ENCODE results near the gene KIF6. TPM values are rescaled to one million over a fixed set of nuclear protein-coding genes. Genes with fewer than 3 reads are reported as not detected.

KIF6 gene
- total and polyA plus RNA-seq, 11 donors = 0.06 to 0.77 (median 0.48) TPM

GRCh38 chr6:39302669-39303424 is 422.4 kb downstream of the KIF6 start:
- H3K27me3 ChIP-seq = peaks cover 0 to 19% (median 0%) of the 10 kb centered on the region in 9 donors
- no peak overlapping the region for H3K4me3 ChIP-seq
- intact Hi-C loops (cut with DNase I) = loop anchor here (1.0 to 10.0 kb wide), 14 partner anchors 136 to 432 kb away; no protein-coding TSS in a partner anchor
- H3K36me3 ChIP-seq = no peaks in the 10 kb centered on the region
- H3K27ac ChIP-seq = no peak overlapping the region
- peaks cover 0 to 3% (median 0%) of the 10 kb centered on the region in 12 donors for H3K9me3 ChIP-seq
- DNase-seq (peak; percentile 71 to 91 (median 77)), ATAC-seq (peak; percentile 82 to 93 (median 90))
- peaks cover 0 to 5% (median 0%) of the 10 kb centered on the region in 12 donors for H3K4me1 ChIP-seq
- 8 to 12% (median 8%) methylated on average over 5 to 11 of the region's 11 CpGs for WGBS, 4 donors
- TF ChIP-seq CTCF (IDR thresholded peaks at IDR 0.05) = peak; percentile 76 to 90 (median 82)
- TF ChIP-seq POLR2A (IDR thresholded peaks at IDR 0.05) = no peak

- DNase-seq = no peak
- intact Hi-C loops (cut with DNase I) = loop anchor here (2.0 to 10.0 kb wide), 12 partner anchors 135 to 431 kb away; no protein-coding TSS in a partner anchor
- H3K9me3 ChIP-seq = peaks cover 0 to 3% (median 0%) of the 10 kb centered on the region in 12 donors
- no peaks in the 10 kb centered on the region for H3K36me3 ChIP-seq
- no peak for TF ChIP-seq CTCF (IDR thresholded peaks at IDR 0.05)
- TF ChIP-seq POLR2A (IDR thresholded peaks at IDR 0.05) = no peak
- H3K4me3 ChIP-seq = no peak overlapping the region
- no peak overlapping the region for H3K27ac ChIP-seq
- peaks cover 0 to 19% (median 0%) of the 10 kb centered on the region in 9 donors for H3K27me3 ChIP-seq
- 87 to 93% (median 90%) methylated on average over 2 of the region's 2 CpGs for WGBS, 4 donors
- no peak for ATAC-seq
- H3K4me1 ChIP-seq = peaks cover 0 to 6% (median 3%) of the 10 kb centered on the region in 12 donors
Measured at GRCh38 chr6:39302011-39302410, 423.2 kb downstream of the KIF6 start.

- Histone ChIP-seq H3K27me3 (peaks cover 0 to 19% (median 0%) of the 10 kb centered on the region in 9 donors), H3K27ac (no peak overlapping the region), H3K4me3 (no peak overlapping the region), H3K9me3 (peaks cover 0 to 3% (median 0%) of the 10 kb centered on the region in 12 donors), H3K36me3 (no peaks in the 10 kb centered on the region), H3K4me1 (peaks cover 0 to 10% (median 3%) of the 10 kb centered on the region in 12 donors)
- 34 to 58% (median 53%) methylated on average over 7 of the region's 7 CpGs for WGBS, 4 donors
- peak in 4 of 12 donors; percentile 12 to 18 (median 14) for TF ChIP-seq CTCF (IDR thresholded peaks at IDR 0.05)
- no peak for TF ChIP-seq POLR2A (IDR thresholded peaks at IDR 0.05)
- ATAC-seq = no peak
- intact Hi-C loops (cut with DNase I) = loop anchor here (2.0 to 10.0 kb wide), 12 partner anchors 134 to 431 kb away; no protein-coding TSS in a partner anchor
- no peak for DNase-seq
Measured at GRCh38 chr6:39301606-39302005, 423.6 kb downstream of the KIF6 start.

- peaks cover 0 to 19% (median 0%) of the 10 kb centered on the region in 9 donors for H3K27me3 ChIP-seq
Measured at GRCh38 chr6:39300739-39301138, 424.5 kb downstream of the KIF6 start.

More at GRCh38 chr6:39300739-39301138, 424.5 kb downstream of the KIF6 start:
- no peak for DNase-seq
- Histone ChIP-seq H3K4me1 (peaks cover 0 to 15% (median 3%) of the 10 kb centered on the region in 12 donors), H3K27ac (no peak overlapping the region), H3K9me3 (peaks cover 0 to 3% (median 0%) of the 10 kb centered on the region in 12 donors), H3K36me3 (no peaks in the 10 kb centered on the region), H3K4me3 (no peak overlapping the region)
- WGBS, 4 donors = 76 to 87% (median 82%) methylated on average over 6 of the region's 6 CpGs
- intact Hi-C loops (cut with DNase I) = loop anchor here in 9 of 10 donors (5.0 to 10.0 kb wide), 5 partner anchors 133 to 428 kb away; no protein-coding TSS in a partner anchor
- TF ChIP-seq POLR2A (IDR thresholded peaks at IDR 0.05) = no peak
- TF ChIP-seq CTCF (IDR thresholded peaks at IDR 0.05) = no peak
- ATAC-seq = no peak
